Activated B cell treated with CpG ODN at 0.5 μM for 24 hours (primary cell): ENCODE measurements around the gene GPR85. TPM values are rescaled to one million over a fixed set of nuclear protein-coding genes. Genes with fewer than 3 reads are reported as not detected.

ENCODE experiments used
- ATAC-seq: fragments of 200-7000 bp; cut with Tn5 transposase; one replicate; pipeline ENCODE4 v1.10.0; 2021; ENCODE audit warnings: low read depth, mild to moderate bottlenecking, moderate library complexity
- CTCF ChIA-PET: fragments of 350-600 bp; sonication (Branson Sonifier 250); formaldehyde crosslinking; loops from one replicate; lab custom pipeline; 2021; ENCODE audit warnings: antibody characterized with exemption; lab: Charles Lee
- POLR2A ChIA-PET: fragments of 350-600 bp; sonication (Branson Sonifier 250); formaldehyde crosslinking; loops from one replicate; lab custom pipeline; 2021; ENCODE audit warnings: antibody characterized with exemption; lab: Charles Lee
- DNase-seq: peaks from one replicate; pipeline ENCODE4 v3.0.0; 2022
- H3K27ac Mint-ChIP-seq: one replicate; pipeline ENCODE4 v1.8.0; 2020; ENCODE audit warnings: mixed read lengths
- H3K27me3 Mint-ChIP-seq: one replicate; pipeline ENCODE4 v1.8.0; 2021; ENCODE audit warnings: mixed read lengths
- H3K36me3 Mint-ChIP-seq: one replicate; pipeline ENCODE4 v1.8.0; 2021; ENCODE audit warnings: low read depth, mixed read lengths
- H3K4me1 Mint-ChIP-seq: one replicate; pipeline ENCODE4 v1.8.0; 2021; ENCODE audit warnings: mixed read lengths
- H3K4me3 Mint-ChIP-seq: one replicate; pipeline ENCODE4 v1.8.0; 2020; ENCODE audit warnings: mild to moderate bottlenecking, mixed read lengths
- H3K9me3 Mint-ChIP-seq: one replicate; pipeline ENCODE4 v1.8.0; 2020; ENCODE audit warnings: mixed read lengths
- CTCF ChIP-seq: fragments of 200-600 bp; IDR thresholded peaks from one replicate; pipeline ENCODE4 v1.8.0; 2022; ENCODE audit warnings: antibody characterized with exemption, mild to moderate bottlenecking
- intact Hi-C: fragments of 100-400 bp; cut with micrococcal nuclease; formaldehyde crosslinking; loops from one replicate; pipeline ENCODE4 v1.15.1; 2024
- total RNA-seq: library from RNA; stranded (reverse); gene quantifications from 2 replicates; pipeline ENCODE4 v1.2.3, GENCODE V29; 2022

Gene GPR85
- total RNA-seq: not detected in 2 replicates

- ChIA-PET CTCF (no interaction called here), POLR2A (interaction anchor here (0.7 kb wide), 1 partner anchor 113 kb away, joined by 6 read pairs; no protein-coding TSS in a partner anchor)
- no peak within 1 kb of the TSS for H3K27ac Mint-ChIP-seq
- intact Hi-C loops: no loop called here
- peaks cover 7% of the 10 kb centered on the region for H3K4me1 Mint-ChIP-seq
- H3K27me3 Mint-ChIP-seq: peaks cover 42% of the 10 kb centered on the region
- DNase-seq (no peak), ATAC-seq (peak; percentile 45)
- H3K9me3 Mint-ChIP-seq: no peaks in the 10 kb centered on the region
- no peaks in the 10 kb centered on the region for H3K36me3 Mint-ChIP-seq
- no peak for TF ChIP-seq CTCF
- peak within 1 kb of the TSS; percentile 46 for H3K4me3 Mint-ChIP-seq
These were observed at the start of gene GPR85 for GRCh38 chr7:113086431-113086888. TSS of gene GPR85 (minus strand) at chr7:113086827. CDS start at chr7:113084721, 2,106 bp downstream.

GRCh38 chr7:113134025-113134424, 47.4 kb upstream of the GPR85 start:
- ChIA-PET POLR2A (no interaction called here), CTCF (no interaction called here)
- no peak for TF ChIP-seq CTCF
- no peak overlapping the region for H3K4me3 Mint-ChIP-seq
- no peak overlapping the region for H3K27ac Mint-ChIP-seq
- no peaks in the 10 kb centered on the region for H3K4me1 Mint-ChIP-seq
- H3K27me3 Mint-ChIP-seq: no peaks in the 10 kb centered on the region
- intact Hi-C loops: no loop called here
- DNase-seq (no peak), ATAC-seq (no peak)
- no peaks in the 10 kb centered on the region for H3K9me3 Mint-ChIP-seq
- H3K36me3 Mint-ChIP-seq: no peaks in the 10 kb centered on the region

GRCh38 chr7:113131367-113131766, 44.7 kb upstream of the GPR85 start:
- no peak overlapping the region for H3K4me3 Mint-ChIP-seq
- H3K36me3 Mint-ChIP-seq: no peaks in the 10 kb centered on the region
- no peak overlapping the region for H3K27ac Mint-ChIP-seq
- ChIA-PET POLR2A (no interaction called here), CTCF (no interaction called here)
- intact Hi-C loops: no loop called here
- DNase-seq (no peak), ATAC-seq (no peak)
- H3K9me3 Mint-ChIP-seq: no peaks in the 10 kb centered on the region
- no peaks in the 10 kb centered on the region for H3K27me3 Mint-ChIP-seq
- TF ChIP-seq CTCF: no peak
- no peaks in the 10 kb centered on the region for H3K4me1 Mint-ChIP-seq

GRCh38 chr7:113128031-113128430, 41.4 kb upstream of the GPR85 start:
- Mint-ChIP-seq H3K4me1 (no peaks in the 10 kb centered on the region), H3K9me3 (no peaks in the 10 kb centered on the region), H3K27me3 (no peaks in the 10 kb centered on the region), H3K27ac (no peak overlapping the region), H3K36me3 (no peaks in the 10 kb centered on the region), H3K4me3 (no peak overlapping the region)
- no peak for DNase-seq
- TF ChIP-seq CTCF: no peak
- POLR2A ChIA-PET: no interaction called here
- ATAC-seq: no peak
- CTCF ChIA-PET: no interaction called here
- intact Hi-C loops: no loop called here

GRCh38 chr7:113125728-113126127, 39.1 kb upstream of the GPR85 start:
- DNase-seq (no peak), ATAC-seq (no peak)
- H3K36me3 Mint-ChIP-seq: no peaks in the 10 kb centered on the region
- ChIA-PET POLR2A (no interaction called here), CTCF (no interaction called here)
- no peak for TF ChIP-seq CTCF
- intact Hi-C loops: no loop called here
- no peak overlapping the region for H3K4me3 Mint-ChIP-seq
- no peaks in the 10 kb centered on the region for H3K27me3 Mint-ChIP-seq
- no peaks in the 10 kb centered on the region for H3K9me3 Mint-ChIP-seq
- no peak overlapping the region for H3K27ac Mint-ChIP-seq
- H3K4me1 Mint-ChIP-seq: peaks cover 2% of the 10 kb centered on the region
